GM19238 (cell line): Measurements from ENCODE around the gene PTPRK.

ENCODE experiments used
- DNase-seq: peaks from one replicate; pipeline ENCODE4 v3.0.0; 2011; ENCODE audit warnings: low spot score; ENCODE audit not compliant: insufficient read length

The PTPRK gene

GRCh38 chr6:128204616-128205015 is 315.8 kb downstream of the PTPRK start:
- no peak for DNase-seq

GRCh38 chr6:128202169-128202765 is 318.1 kb downstream of the PTPRK start:
- DNase-seq: no peak

- DNase-seq: no peak
Observed at GRCh38 chr6:128200789-128201188, 319.6 kb downstream of the PTPRK start.

- DNase-seq: no peak
Observed at GRCh38 chr6:128199461-128199860, 320.9 kb downstream of the PTPRK start.

GRCh38 chr6:128192972-128193371 is 327.4 kb downstream of the PTPRK start:
- DNase-seq: no peak

GRCh38 chr6:128188678-128189077 is 331.7 kb downstream of the PTPRK start:
- DNase-seq: no peak

GRCh38 chr6:128186729-128187128 is 333.7 kb downstream of the PTPRK start:
- DNase-seq: no peak

- DNase-seq: no peak
Observed at GRCh38 chr6:128179876-128180438, 340.4 kb downstream of the PTPRK start.

GRCh38 chr6:128174724-128175123 is 345.7 kb downstream of the PTPRK start:
- no peak for DNase-seq

GRCh38 chr6:128172752-128173682 is 347.4 kb downstream of the PTPRK start:
- no peak for DNase-seq

GRCh38 chr6:128172081-128172480 is 348.3 kb downstream of the PTPRK start:
- no peak for DNase-seq

- DNase-seq: no peak
Observed at GRCh38 chr6:128171182-128171581, 349.2 kb downstream of the PTPRK start.

- no peak for DNase-seq
Observed at GRCh38 chr6:128168244-128168643, 352.2 kb downstream of the PTPRK start.

- DNase-seq: no peak
Observed at GRCh38 chr6:128167552-128167951, 352.8 kb downstream of the PTPRK start.

GRCh38 chr6:128164254-128164653 is 356.1 kb downstream of the PTPRK start:
- DNase-seq: no peak

- no peak for DNase-seq
Observed at GRCh38 chr6:128162423-128162822, 358.0 kb downstream of the PTPRK start.

GRCh38 chr6:128161839-128162238 is 358.6 kb downstream of the PTPRK start:
- DNase-seq: no peak

- DNase-seq: no peak
Observed at GRCh38 chr6:128161263-128161662, 359.1 kb downstream of the PTPRK start.

- DNase-seq: no peak
Observed at GRCh38 chr6:128158496-128158895, 361.9 kb downstream of the PTPRK start.

- DNase-seq: no peak
Observed at GRCh38 chr6:128156321-128157111, 363.9 kb downstream of the PTPRK start.

GRCh38 chr6:128155826-128156225 is 364.6 kb downstream of the PTPRK start:
- DNase-seq: no peak

- DNase-seq: no peak
Observed at GRCh38 chr6:128152551-128152950, 367.8 kb downstream of the PTPRK start.
